HG03460 (cell line): ENCODE results near the gene ALDH4A1.
"Not testable (repeated sequence)": the region's sequence is repeated elsewhere in the genome, so short reads cannot be mapped to it uniquely, and the experiment has no call there.

Experiments
- ATAC-seq: cut with Tn5 transposase; IDR thresholded peaks from one replicate; pipeline ENCODE4 v1.9.1; 2021; ENCODE audit not compliant: unreplicated experiment

Gene ALDH4A1

DNA sequence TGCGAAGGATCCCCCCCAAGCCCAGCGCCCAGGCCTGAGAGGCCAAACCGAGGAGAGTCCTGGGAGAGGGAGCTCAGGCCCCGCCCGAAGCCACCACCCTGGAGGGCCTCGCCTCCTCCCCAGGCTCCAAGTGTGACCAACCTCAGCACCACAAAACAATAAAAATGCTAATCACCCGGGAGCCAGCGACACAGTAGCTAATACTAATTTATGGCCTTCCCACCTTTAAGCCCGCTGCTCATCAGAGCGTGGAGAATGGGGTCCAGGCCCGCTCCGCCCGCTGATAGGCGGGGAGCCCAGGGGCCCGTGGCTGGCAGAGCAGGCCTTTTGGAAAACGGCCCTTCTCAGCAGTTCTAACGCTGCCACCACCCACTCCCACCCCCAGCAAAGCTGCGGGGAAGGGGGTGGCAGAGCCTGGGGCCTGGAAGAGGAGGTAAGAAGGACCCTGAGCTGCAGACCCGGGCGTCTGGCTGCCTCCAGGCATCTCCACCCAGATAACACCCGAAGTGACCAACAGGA, 22.5 kb downstream of the ALDH4A1 start:
- no peak for ATAC-seq

DNA sequence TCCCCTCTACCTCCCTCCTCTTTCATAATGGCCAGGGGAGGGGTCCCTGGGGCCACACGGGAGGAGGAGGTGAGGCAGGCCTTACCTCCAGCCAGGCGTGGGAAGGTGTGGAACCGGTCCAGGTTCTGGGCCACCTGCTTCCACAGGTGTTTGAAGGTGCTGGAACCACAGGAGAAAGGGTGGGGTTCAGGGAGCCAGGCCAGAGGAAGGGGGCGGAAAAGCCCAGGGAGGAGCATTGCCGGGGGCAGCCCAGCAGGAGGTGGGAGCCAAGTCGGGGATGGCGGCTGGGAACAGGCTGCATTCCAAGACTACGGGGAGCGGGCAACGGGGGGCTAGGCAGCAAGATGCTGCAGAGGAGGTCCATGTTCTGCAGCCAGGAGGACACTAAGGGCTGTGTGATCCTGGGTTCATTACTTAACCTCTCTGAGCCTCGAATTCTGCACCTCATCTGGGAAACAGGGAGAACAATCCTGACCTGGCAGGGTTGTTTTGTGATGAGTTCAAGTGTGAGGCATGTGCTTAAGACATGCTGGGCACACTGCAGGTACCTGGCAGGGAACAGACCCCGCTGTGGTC, 23.1 kb downstream of the ALDH4A1 start:
- no peak for ATAC-seq

DNA sequence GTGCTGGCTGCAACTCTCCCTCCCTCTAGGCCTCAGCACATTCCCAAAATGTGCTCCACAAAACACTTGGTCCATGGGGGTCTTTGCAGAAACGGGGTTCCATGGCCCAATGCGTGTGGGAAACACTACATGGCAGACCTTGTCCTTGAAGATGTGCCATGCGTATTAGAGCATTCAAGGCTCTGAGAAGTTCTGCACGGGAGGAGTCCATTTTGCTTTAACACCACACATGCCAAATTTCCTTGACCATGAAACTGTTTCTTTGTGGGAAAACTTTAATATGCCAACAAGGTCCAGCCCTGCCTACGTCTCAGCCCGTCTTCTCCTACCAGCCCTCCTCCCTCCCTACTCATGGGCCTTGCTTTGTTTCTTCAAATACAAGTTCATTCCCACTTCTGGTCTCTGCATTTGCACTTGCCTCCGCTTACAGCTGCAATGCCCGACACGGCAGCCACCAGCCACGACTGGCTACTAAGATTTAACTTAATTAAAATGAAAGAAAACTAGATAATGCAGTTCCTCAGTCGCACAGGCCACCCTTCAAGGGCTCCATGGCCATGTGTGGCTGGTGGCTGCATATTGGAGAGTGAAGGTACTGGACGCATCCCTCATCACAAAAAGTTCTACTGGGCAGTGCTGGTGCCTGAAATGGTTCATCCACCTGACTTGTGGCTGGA, 23.7 kb downstream of the ALDH4A1 start:
- ATAC-seq: no peak

DNA sequence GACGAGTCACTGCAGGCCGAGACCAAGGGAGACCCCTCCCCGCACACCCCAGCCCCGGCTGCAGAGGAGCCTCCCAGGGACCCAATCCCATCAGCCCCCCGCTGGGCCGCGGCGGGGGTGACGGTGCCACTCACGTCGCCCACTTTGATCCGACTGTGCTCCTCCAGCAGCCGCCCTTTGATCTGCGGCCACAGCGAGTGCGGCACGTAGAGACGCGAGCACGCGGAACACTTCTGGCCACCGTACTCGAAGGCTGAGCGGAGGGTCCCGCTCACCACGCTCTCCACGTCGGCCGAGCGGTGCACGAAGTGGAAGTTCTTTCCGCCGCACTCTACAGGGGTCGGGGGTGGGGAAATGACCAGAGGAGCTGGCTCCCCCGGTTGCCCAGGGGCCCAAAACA, 25.1 kb downstream of the ALDH4A1 start:
- no peak for ATAC-seq

DNA sequence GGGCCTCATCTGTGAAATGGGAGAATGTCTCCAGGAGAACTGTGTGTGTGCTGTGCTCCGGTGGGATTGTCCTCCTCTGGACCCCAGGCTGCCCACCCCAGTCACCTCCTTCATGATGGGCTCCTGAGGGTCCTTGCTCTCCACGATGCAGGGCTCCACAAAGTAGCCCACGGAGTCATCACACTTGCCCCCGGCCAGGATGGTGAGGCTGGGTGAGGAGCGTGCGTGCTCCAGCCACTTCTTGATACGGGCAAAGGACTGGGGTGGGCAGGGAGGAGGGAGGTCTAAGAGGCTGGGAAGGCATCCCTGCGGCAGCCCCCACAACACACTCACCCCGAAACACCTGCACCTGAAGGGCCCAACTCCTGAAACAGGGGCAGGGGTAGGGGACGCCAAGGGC, 26.1 kb downstream of the ALDH4A1 start:
- ATAC-seq: no peak

DNA sequence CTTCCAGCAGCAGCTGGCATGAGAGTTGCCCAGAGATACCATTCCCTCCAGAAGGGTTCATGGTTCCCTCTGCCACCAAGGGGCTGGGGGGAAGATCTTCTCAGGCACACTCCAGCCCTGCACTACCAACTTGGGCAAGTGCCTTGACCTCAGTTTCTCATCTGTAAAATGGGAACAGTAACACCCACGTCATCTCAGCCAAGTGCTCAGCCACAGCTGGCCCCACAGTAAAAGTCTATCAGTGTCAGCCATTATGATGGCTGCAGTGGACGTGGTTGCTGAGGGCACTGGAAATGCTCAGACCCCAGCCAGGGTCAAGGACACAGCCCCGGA, 26.6 kb downstream of the ALDH4A1 start:
- ATAC-seq: no peak

DNA sequence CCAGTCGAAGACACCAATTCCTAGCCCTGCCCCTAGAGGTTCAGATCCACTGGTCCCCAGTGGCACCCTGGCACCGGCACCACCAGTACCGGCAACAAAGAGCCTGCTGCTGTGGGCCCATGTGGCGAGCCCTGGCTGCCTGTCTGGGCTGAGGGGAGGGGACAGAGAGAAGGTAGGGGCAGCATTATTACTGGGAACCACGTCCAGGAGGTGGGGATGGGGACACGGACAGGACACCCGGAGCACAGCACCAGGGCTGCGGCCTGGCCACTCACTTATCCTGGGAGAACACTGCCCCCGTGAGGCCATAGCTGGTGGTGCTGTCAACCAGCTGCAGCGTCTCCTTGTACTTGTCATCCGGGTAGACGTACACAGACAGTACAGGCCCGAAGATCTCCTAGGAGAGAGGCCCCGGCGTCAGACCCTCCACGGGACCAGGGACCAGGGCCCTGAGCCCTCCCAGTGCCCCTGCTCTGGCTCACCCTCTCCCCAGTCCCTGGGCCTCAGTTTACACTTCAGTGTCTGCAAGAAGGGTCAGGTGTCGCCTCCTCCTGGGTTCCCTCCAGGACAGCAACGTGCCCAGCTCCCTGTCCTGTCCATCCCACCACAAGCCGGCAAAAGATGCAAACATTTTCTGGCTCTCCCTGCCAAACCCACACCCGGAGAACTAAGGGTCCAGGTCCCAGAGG, 27.1 kb downstream of the ALDH4A1 start:
- ATAC-seq: no peak

DNA sequence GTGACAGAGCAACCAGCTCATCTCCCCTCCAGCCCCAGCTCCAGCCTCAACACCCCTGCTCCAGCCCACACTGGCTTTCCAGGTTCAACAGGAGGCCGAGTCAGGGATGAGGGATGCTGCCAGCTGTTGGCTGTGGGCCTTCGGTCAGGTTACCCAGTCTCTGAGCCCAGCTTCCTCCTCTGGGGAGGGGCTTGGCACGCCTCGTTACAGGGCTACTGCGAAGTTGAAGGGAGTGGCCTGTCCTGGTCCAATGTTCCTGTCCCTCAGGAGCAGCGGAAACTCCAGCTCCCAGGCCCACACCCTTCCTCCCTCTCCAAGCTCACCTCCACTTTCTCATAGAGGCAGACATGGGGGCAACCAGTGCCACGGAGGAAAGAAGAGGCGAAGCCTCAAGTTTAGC, 27.8 kb downstream of the ALDH4A1 start:
- no peak for ATAC-seq

DNA sequence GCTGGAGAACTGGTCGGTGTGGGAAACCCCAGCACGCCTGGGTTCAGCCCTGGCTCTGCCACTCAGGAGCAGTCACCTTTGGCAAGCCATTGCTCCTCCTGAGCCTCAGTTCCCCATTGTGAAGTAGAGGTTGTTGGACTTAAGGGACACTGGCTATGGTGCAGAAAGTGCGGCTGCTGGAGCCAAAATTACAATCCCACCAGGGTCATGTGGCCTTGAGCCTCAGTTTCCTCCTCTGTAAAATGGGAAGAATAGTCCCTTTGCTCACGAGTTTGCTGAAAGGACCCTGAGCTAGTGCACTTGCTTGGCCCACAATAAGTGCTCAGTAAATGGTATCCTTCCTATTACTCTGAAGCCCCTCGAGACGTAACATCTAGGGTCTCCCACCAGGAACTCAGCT, 28.3 kb downstream of the ALDH4A1 start:
- no peak for ATAC-seq

DNA sequence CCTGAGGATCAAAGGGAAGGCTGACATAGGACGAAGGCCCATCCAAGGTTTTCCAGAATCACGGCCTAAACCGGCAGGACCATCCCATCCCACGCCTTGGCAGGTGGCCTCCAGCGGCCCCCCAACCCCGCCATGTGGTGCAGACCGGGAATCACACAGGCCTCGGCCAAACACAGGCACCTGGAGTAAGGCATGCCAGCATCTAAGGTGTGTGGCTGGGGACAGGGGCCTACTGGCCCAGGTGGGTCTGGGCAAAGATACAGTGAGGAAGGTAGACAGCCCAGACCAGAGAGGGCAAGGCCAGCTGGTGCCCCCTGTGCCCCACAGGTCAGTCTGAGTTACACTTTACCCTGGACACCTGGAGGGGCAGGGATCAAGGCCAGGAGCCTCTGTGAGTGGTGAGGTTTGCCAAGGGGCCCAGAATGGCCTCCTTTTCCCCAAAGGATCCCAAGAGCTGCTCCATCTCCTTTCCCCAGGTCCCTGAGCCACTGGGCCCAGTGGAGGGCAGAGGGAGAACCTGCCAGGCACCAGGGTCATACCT, 30.2 kb downstream of the ALDH4A1 start:
- ATAC-seq: no peak

DNA sequence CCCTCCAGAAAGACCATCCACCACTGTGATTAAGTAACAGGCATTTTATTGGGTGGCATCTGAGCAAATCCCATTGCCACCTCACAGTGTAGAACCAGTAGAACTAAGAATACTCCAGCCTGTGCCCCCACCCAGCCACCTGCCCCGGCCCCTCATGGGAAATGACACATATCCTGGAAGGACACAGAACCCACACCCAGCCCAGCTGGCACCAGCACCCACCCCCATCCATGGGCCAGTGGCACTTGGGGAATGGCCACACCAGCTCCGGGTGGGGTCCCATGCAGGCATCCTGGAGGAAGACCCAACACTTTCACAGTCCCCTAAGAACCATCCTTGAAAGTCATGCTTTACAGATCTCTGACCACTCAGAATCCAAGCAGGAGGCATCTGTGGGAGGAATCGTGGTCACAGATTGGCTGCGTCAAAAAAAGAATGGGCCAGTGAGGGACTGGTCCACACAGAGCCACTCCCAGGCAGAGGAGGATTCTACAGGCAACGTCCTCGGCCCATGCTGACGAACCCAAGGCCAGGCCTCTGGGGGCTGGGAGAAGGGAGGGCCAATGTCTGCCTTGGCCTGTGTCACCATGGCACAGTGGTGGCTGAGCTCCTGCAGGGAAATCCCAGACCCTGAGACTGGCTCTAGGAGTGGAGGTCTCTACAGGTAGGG, 30.8 kb downstream of the ALDH4A1 start:
- no peak for ATAC-seq

DNA sequence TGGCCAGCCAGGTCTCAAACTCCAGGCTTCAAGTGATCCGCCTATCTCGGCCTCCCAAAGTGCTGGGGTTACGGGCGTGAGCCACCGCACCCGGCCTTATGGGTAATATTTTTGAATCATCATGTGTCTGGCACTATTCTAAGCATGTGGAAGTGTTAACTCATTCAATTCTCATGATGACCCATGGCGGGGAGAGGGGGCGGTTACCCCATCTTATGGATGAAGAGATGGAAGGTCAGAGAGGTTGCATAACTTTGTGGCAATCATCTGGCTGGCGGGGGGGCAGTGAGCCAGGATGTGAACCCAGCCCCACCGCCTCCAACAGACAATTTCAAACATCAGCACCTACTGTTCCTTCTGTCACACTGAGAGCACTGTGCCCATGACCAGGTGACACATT, 31.4 kb downstream of the ALDH4A1 start:
- ATAC-seq: no peak

DNA sequence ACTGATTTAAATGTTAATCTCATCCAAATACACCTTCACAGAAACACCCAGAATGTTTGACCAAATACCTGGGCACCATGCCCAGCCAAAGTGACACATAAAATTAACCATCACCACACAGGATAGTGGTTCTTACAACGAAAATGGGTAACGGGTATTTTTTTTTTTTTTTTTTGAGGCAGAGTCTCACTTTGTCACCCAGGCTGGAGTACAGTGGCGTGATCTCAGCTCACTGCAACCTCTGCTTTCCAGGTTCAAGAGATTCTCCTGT, 31.8 kb downstream of the ALDH4A1 start:
- not testable (repeated sequence) for ATAC-seq

DNA sequence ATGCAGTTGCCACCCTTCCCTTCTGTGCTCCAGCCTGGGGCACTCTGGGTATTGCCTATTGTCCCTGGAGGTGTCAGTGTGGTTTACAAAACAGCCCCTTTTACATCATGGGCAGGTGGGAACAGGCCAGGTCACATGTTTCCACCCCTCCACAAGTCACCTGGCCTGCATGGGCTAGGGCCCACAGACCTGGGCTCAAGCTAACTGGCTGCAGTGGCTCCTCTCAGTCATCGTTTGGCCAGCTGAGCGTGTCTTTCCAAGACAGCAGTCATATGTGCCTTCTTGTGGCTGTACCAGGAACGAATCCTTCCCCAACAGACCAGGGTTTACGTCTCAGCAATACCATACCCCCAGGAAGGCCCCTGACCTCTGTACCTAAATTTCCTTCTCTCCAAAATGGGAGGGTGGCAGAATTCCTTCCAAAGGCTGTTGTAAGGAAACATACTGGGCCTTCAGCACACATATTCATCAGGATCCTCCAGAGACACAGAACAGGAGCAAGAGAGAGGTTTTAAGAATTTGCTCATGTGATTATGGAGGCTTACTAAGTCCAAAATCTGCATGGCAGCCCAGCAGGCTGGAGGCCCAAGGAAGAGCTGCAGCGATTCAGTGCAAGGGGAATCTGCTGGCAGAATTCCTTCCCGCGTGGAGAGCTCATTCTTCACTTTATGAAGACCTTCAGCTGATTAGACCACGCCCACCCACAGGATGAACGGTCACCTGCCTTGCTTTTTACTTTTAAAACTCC, 32.3 kb downstream of the ALDH4A1 start:
- no peak for ATAC-seq

DNA sequence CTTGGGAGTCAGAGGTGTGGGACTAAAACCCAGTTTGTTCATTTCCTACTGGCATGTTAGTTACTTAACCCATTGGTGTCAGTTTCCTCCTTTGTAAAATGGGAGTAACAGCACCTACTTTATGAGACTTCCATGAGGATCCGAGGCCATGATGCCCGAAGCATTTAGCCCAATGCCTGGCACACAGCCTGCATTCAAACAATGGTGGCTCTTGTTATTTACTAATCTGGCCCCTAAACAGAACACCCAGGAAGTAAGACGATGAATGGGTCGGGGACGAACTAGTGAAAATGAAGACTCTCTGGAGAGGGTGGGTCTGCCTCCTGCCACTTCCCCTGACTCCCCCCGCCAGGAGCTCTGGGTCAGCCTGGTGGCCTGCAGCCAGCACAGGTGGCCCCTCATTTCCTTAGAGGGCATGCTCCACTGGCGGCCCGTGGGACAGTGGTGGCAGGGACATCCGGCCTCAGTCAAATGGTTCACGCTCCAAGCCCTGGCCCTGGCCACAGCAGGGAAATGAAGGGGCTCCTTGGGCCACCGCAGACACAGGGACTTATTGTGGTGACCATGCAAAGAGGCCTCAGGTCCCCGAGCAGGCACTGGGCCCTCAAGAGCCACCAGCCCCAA, 33.4 kb downstream of the ALDH4A1 start:
- ATAC-seq: no peak

DNA sequence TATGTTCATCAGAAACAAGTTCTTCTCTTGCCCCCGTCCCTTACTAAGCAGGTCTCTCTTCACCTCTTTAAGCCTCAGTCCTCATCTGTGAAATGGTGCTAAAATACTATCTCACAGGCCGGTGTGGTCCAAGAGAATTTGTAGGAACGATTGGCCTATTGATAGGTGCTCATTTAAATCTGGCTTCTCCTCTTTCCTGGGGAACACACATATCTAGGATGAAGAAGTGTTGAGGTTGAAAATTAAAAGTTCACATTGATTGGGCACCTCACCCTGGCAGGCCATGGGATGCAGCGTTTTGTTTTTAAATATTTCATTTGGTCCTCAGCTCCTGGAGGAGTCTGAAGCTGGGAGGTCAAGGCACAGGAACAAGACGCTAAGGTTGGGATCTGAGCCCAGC, 34.0 kb downstream of the ALDH4A1 start:
- no peak for ATAC-seq

DNA sequence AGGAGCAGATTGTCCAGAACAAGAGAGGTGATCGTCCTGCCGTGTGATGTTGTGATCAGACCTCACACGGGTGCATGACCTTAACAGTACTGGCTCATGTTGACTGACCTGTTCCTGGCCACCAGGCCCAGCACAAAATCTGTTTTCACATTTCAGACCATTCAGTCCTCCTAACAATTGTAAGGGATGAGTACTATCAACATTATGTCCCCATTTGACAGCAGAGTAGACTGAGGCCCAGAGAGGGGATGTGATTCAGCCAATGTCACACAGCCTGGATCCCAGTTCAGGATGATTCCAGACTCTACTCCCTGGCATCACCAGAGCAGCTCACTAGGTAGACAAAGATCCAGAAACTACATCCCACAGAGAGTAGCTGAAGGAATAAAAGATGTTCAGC, 35.5 kb downstream of the ALDH4A1 start:
- ATAC-seq: no peak

DNA sequence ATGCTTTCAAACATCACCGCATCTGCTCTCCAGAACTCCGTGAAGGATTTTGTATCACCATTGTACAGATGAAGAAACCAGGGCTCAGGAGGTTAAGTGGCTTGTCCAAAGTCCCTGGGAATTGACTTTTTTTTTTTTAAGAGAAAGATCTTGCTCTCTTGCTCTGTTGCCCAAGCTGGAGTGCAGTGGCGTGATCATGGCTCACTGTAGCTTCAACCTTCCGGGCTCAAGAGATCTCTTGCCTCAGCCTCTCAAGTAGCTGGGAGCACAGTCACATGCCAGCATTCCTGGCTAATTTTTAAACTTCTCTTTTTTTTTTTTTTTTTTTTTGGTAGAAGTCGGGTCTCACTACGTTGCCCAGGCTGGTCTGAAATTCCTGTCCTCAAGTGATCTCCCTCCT, 36.0 kb downstream of the ALDH4A1 start:
- ATAC-seq: no peak

DNA sequence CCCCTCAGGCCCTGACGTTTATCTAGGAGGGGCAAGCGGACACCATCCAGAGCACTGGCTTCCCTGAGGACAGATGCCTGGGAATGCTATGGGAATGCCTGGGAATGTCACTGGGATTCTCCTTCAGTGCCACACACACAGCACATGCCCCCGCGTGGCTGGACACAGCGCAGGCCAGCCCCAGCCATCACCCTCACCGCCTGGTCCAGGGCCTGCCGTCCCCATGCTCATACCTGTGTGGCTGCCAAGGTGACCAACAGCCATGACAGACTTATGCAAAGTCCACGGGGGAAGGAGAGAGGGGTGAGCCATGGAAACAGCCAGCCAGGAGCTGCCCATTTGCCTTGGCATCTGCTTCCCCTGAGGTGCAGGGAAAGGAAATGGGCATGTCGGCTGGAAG, 37.2 kb downstream of the ALDH4A1 start:
- no peak for ATAC-seq

DNA sequence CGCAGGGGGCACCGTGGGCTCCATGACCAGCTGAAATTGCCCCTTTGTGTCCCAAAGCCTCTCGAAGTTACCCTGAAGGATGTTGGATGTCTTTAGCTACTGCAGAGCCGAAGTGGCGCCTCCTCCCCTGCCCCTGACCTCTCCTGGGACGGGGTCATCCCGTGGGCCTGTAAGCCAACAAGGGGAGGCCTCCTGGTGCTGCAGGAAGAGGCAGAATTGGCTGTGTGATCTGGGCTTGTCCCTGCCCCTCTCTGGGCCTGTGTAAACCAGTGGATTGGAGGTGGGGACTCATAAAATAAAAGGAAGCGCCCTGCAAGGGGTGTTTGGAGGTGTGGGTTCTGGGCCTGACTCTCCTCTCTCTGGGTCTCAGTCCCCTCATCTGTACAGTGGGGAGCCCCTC, 40.8 kb downstream of the ALDH4A1 start:
- no peak for ATAC-seq

DNA sequence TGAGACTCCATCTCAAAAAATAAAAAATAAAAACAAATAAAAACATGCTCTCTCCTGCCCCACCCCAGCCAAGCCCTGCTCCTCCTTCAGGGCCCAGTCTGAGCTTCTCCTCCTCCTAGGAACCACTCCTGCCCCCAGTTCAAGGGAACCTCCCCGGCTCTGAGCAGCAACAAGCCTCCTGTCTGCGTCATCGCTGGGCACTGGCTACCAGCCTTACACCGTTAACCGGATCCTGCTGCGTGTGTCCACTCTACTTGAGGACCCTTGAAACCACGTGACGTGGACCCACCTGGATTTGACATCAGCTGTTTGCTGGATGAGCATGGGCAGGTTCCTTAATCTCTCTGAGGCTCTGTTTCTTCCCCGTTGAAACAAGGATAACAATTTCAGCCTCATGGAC, 41.3 kb downstream of the ALDH4A1 start:
- ATAC-seq: no peak
